Mesodermal cell (in vitro differentiated cells): ENCODE measurements around the gene HEATR5A.

ENCODE experiments used
- H3K27ac ChIP-seq: 2 replicates; pipeline ENCODE4 v1.7.0; 2013; ENCODE audit warnings: mild to moderate bottlenecking, low read depth, low read length, moderate library complexity; ENCODE audit not compliant: severe bottlenecking
- H3K36me3 ChIP-seq: 2 replicates; pipeline ENCODE4 v1.7.1; 2013; ENCODE audit warnings: mild to moderate bottlenecking, low read length, moderate library complexity; ENCODE audit not compliant: control insufficient read depth, insufficient read depth
- H3K4me1 ChIP-seq: one replicate; pipeline ENCODE4 v1.7.1; 2013; ENCODE audit warnings: mild to moderate bottlenecking, low read length; ENCODE audit not compliant: insufficient read depth, control insufficient read depth, poor library complexity, severe bottlenecking
- H3K4me3 ChIP-seq: 2 replicates; pipeline ENCODE4 v1.7.0; 2013; ENCODE audit warnings: low read length, control low read depth, mild to moderate bottlenecking; ENCODE audit not compliant: insufficient read depth, poor library complexity, severe bottlenecking; ENCODE audit errors: extremely low read depth
- H3K9me3 ChIP-seq: 2 replicates; pipeline ENCODE4 v1.7.1; 2013; ENCODE audit warnings: mild to moderate bottlenecking, low read length, moderate library complexity; ENCODE audit not compliant: control insufficient read depth
- WGBS, 2 experiments: methylation state at CpG; one replicate each; pipeline ENCODE4 v1.1.5; 2013; ENCODE audit warnings: missing lambda C conversion rate in 2 of 2; ENCODE audit not compliant: insufficient coverage in 2 of 2; 5-methylcytosine and 5-hydroxymethylcytosine counted together

The HEATR5A gene

GRCh38 chr14:31405106-31405505 lies 15.2 kb downstream of the HEATR5A start:
- no peaks in the 10 kb centered on the region for H3K9me3 ChIP-seq
- peaks cover 9% of the 10 kb centered on the region for H3K36me3 ChIP-seq
- WGBS, 2 experiments = 94 to 97% methylated on average over 6 to 7 of the region's 8 CpGs
- H3K4me3 ChIP-seq = no peak overlapping the region
- no peaks in the 10 kb centered on the region for H3K4me1 ChIP-seq
- no peak overlapping the region for H3K27ac ChIP-seq

GRCh38 chr14:31403707-31404106 lies 16.6 kb downstream of the HEATR5A start:
- H3K27ac ChIP-seq = no peak overlapping the region
- peaks cover 12% of the 10 kb centered on the region for H3K36me3 ChIP-seq
- no peaks in the 10 kb centered on the region for H3K9me3 ChIP-seq
- H3K4me1 ChIP-seq = no peaks in the 10 kb centered on the region
- no CpG with 5 or more reads among the region's 3 CpGs for WGBS, 2 experiments
- H3K4me3 ChIP-seq = no peak overlapping the region

- H3K9me3 ChIP-seq = no peaks in the 10 kb centered on the region
- WGBS, 2 experiments = no CpG with 5 or more reads among the region's 2 CpGs
- H3K36me3 ChIP-seq = peaks cover 18% of the 10 kb centered on the region
Observed at GRCh38 chr14:31402764-31403439, 17.4 kb downstream of the HEATR5A start.

GRCh38 chr14:31401369-31401932 lies 18.9 kb downstream of the HEATR5A start:
- Histone ChIP-seq H3K4me1 (no peaks in the 10 kb centered on the region), H3K36me3 (peaks cover 24% of the 10 kb centered on the region), H3K4me3 (no peak overlapping the region), H3K9me3 (no peaks in the 10 kb centered on the region), H3K27ac (no peak overlapping the region)
- WGBS, 2 experiments = 78 to 100% methylated on average over 1 of the region's 3 CpGs

More at GRCh38 chr14:31402764-31403439, 17.4 kb downstream of the HEATR5A start:
- H3K27ac ChIP-seq = no peak overlapping the region
- H3K4me1 ChIP-seq = no peaks in the 10 kb centered on the region
- H3K4me3 ChIP-seq = no peak overlapping the region

- Histone ChIP-seq H3K9me3 (no peaks in the 10 kb centered on the region), H3K4me1 (no peaks in the 10 kb centered on the region), H3K4me3 (no peak overlapping the region), H3K36me3 (peaks cover 33% of the 10 kb centered on the region), H3K27ac (no peak overlapping the region)
- 93 to 95% methylated on average over 2 to 3 of the region's 5 CpGs for WGBS, 2 experiments
Observed at GRCh38 chr14:31400031-31400638, 20.2 kb downstream of the HEATR5A start.

GRCh38 chr14:31395572-31396205 lies 24.7 kb downstream of the HEATR5A start:
- no peak overlapping the region for H3K4me3 ChIP-seq
- 100% methylated on average over 3 of the region's 4 CpGs for whole genome bisulfite sequencing, 2 experiments
- no peak overlapping the region for H3K27ac ChIP-seq
- no peaks in the 10 kb centered on the region for H3K4me1 ChIP-seq
- peaks cover 50% of the 10 kb centered on the region for H3K36me3 ChIP-seq
- no peaks in the 10 kb centered on the region for H3K9me3 ChIP-seq

GRCh38 chr14:31395119-31395518 lies 25.2 kb downstream of the HEATR5A start:
- no peak overlapping the region for H3K27ac ChIP-seq
- peaks cover 45% of the 10 kb centered on the region for H3K36me3 ChIP-seq
- no peaks in the 10 kb centered on the region for H3K4me1 ChIP-seq
- H3K4me3 ChIP-seq = no peak overlapping the region
- no CpG with 5 or more reads among the region's 3 CpGs for WGBS, 2 experiments
- H3K9me3 ChIP-seq = no peaks in the 10 kb centered on the region

GRCh38 chr14:31391977-31392503 lies 28.3 kb downstream of the HEATR5A start:
- peaks cover 35% of the 10 kb centered on the region for H3K36me3 ChIP-seq
- no peaks in the 10 kb centered on the region for H3K9me3 ChIP-seq
- H3K4me1 ChIP-seq = no peaks in the 10 kb centered on the region
- H3K27ac ChIP-seq = no peak overlapping the region
- H3K4me3 ChIP-seq = no peak overlapping the region

- Histone ChIP-seq H3K27ac (no peak overlapping the region), H3K4me1 (no peaks in the 10 kb centered on the region), H3K36me3 (peaks cover 37% of the 10 kb centered on the region), H3K4me3 (no peak overlapping the region), H3K9me3 (no peaks in the 10 kb centered on the region)
- no CpG with 5 or more reads among the region's 3 CpGs for WGBS, 2 experiments
Observed at GRCh38 chr14:31391473-31391872, 28.9 kb downstream of the HEATR5A start.

GRCh38 chr14:31389946-31390345 lies 30.4 kb downstream of the HEATR5A start:
- Histone ChIP-seq H3K4me1 (no peaks in the 10 kb centered on the region), H3K4me3 (no peak overlapping the region), H3K9me3 (no peaks in the 10 kb centered on the region), H3K27ac (no peak overlapping the region), H3K36me3 (peaks cover 41% of the 10 kb centered on the region)
- 89 to 91% methylated on average over 2 of the region's 2 CpGs for WGBS, 2 experiments
